ENCODE measurements around the gene LAMC3. TPM values are rescaled to one million over a fixed set of nuclear protein-coding genes. Genes with fewer than 3 reads are reported as not detected.

LAMC3 gene
- total RNA-seq, 1 donor from 2014 or later: 0.20 TPM

- DNase-seq (ENCODE audit: low read depth) (no peak), FAIRE-seq (no peak)
- Mint-ChIP-seq H3K27ac (ENCODE audit: unreplicated experiment) (no peak overlapping the region), H3K27me3 (ENCODE audit: low read depth, unreplicated experiment) (peaks cover 47% of the 10 kb centered on the region), H3K4me3 (ENCODE audit: unreplicated experiment) (no peak overlapping the region), H3K36me3 (ENCODE audit: low read depth, unreplicated experiment) (no peaks in the 10 kb centered on the region), H3K4me1 (ENCODE audit: low read depth, unreplicated experiment) (no peaks in the 10 kb centered on the region), H3K9me3 (ENCODE audit: unreplicated experiment) (peaks cover 4% of the 10 kb centered on the region)
- TF ChIP-seq EZH2 (IDR thresholded peaks at IDR 0.05; ENCODE audit: insufficient read depth, low read length) (no peak), CTCF (IDR thresholded peaks at IDR 0.05; ENCODE audit: insufficient read depth, low read depth, low read length) (no peak)
- H3K4me2 ChIP-seq (ENCODE audit: low read length): no peak overlapping the region
- H2AFZ ChIP-seq (ENCODE audit: low read depth, low read length): no peak overlapping the region
- no peaks in the 10 kb centered on the region for H3K9me3 ChIP-seq (ENCODE audit: insufficient read depth, low read depth, low read length)
- H3K27me3 ChIP-seq (ENCODE audit: insufficient read depth, low read length): peaks cover 22% of the 10 kb centered on the region
- no peaks in the 10 kb centered on the region for H4K20me1 ChIP-seq (ENCODE audit: insufficient read depth, low read length)
- H3K36me3 ChIP-seq (ENCODE audit: insufficient read depth, low read length): no peaks in the 10 kb centered on the region
- H3K4me1 ChIP-seq (ENCODE audit: insufficient read depth, low read length): no peaks in the 10 kb centered on the region
- H3K79me2 ChIP-seq (ENCODE audit: insufficient read depth, low read length): no peaks in the 10 kb centered on the region
- no peak overlapping the region for H3K27ac ChIP-seq (ENCODE audit: low read depth, low read length)
- H3K4me3 ChIP-seq (ENCODE audit: insufficient read depth, low read depth, low read length): no peak overlapping the region
- H3K9ac ChIP-seq (ENCODE audit: low read length): no peak overlapping the region
Measured at GRCh38 chr9:130987054-130987453, 21.9 kb upstream of the LAMC3 start.

DNA sequence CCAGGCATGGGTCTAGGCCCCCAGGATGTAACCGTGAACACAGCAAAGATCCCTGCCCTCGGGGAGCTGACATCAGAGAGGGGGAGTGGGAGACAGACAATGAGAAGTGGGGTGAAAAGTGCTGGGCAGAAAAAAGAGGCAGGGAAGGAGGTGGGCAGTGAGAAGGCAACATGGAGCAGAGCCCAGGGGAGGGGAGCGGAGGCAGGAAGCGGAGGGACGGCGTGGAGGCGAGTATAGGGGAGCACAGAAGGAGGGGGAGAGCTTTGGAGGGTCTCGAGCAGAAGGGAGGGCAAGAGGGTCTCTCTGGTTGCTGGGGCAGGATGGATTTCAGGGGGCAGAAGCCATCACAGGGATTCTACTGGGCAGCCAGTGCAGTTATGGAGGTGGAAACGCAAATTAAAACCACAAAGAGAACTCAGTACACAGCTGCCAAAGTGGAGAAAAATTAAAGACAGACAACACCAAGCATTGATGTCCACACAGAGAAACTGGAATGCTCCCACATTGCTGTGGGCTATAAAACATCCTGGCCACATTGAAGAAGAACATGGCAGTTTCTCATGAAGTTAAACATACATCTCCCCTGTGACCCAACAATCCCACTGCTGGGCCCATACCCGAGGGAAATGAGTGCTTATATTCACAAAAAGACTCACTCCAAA lies 21.1 kb upstream of the LAMC3 start:
- no peak overlapping the region for H3K9ac ChIP-seq (ENCODE audit: low read length)
- H3K27ac ChIP-seq (ENCODE audit: low read depth, low read length): no peak overlapping the region
- Mint-ChIP-seq H3K27me3 (ENCODE audit: low read depth, unreplicated experiment) (peaks cover 47% of the 10 kb centered on the region), H3K9me3 (ENCODE audit: unreplicated experiment) (peaks cover 4% of the 10 kb centered on the region), H3K27ac (ENCODE audit: unreplicated experiment) (no peak overlapping the region), H3K36me3 (ENCODE audit: low read depth, unreplicated experiment) (no peaks in the 10 kb centered on the region), H3K4me1 (ENCODE audit: low read depth, unreplicated experiment) (no peaks in the 10 kb centered on the region), H3K4me3 (ENCODE audit: unreplicated experiment) (no peak overlapping the region)
- FAIRE-seq (no peak), DNase-seq (ENCODE audit: low read depth) (no peak)
- no peaks in the 10 kb centered on the region for H3K79me2 ChIP-seq (ENCODE audit: insufficient read depth, low read length)
- no peaks in the 10 kb centered on the region for H4K20me1 ChIP-seq (ENCODE audit: insufficient read depth, low read length)
- H3K9me3 ChIP-seq (ENCODE audit: insufficient read depth, low read depth, low read length): no peaks in the 10 kb centered on the region
- no peaks in the 10 kb centered on the region for H3K36me3 ChIP-seq (ENCODE audit: insufficient read depth, low read length)
- no peak overlapping the region for H3K4me2 ChIP-seq (ENCODE audit: low read length)
- no peaks in the 10 kb centered on the region for H3K4me1 ChIP-seq (ENCODE audit: insufficient read depth, low read length)
- no peak for TF ChIP-seq EZH2 (IDR thresholded peaks at IDR 0.05; ENCODE audit: insufficient read depth, low read length)
- TF ChIP-seq CTCF (IDR thresholded peaks at IDR 0.05; ENCODE audit: insufficient read depth, low read depth, low read length): no peak
- no peak overlapping the region for H3K4me3 ChIP-seq (ENCODE audit: insufficient read depth, low read depth, low read length)
- H2AFZ ChIP-seq (ENCODE audit: low read depth, low read length): no peak overlapping the region
- peaks cover 22% of the 10 kb centered on the region for H3K27me3 ChIP-seq (ENCODE audit: insufficient read depth, low read length)

DNA sequence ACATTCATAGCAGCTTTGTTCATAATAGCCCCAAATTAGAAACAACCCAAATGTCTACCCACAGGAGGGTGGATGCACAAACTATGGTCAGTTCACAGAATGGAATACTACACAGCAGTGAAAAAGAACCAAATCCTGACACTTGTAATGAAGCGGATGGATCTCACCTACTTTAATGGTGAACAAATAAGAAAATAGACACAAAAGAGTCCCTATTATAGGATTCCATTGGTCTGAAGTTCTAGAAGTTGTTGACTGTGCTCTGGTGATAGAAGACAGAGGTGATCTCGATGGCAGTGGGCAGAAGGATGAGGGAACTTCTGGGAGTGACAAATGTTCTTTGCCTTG lies 20.6 kb upstream of the LAMC3 start:
- H3K36me3 ChIP-seq (ENCODE audit: insufficient read depth, low read length): no peaks in the 10 kb centered on the region
- no peak overlapping the region for H3K4me2 ChIP-seq (ENCODE audit: low read length)
- Mint-ChIP-seq H3K4me3 (ENCODE audit: unreplicated experiment) (no peak overlapping the region), H3K9me3 (ENCODE audit: unreplicated experiment) (peaks cover 4% of the 10 kb centered on the region), H3K27me3 (ENCODE audit: low read depth, unreplicated experiment) (peaks cover 42% of the 10 kb centered on the region), H3K36me3 (ENCODE audit: low read depth, unreplicated experiment) (no peaks in the 10 kb centered on the region), H3K27ac (ENCODE audit: unreplicated experiment) (no peak overlapping the region), H3K4me1 (ENCODE audit: low read depth, unreplicated experiment) (no peaks in the 10 kb centered on the region)
- no peak overlapping the region for H2AFZ ChIP-seq (ENCODE audit: low read depth, low read length)
- DNase-seq (ENCODE audit: low read depth): no peak
- H3K4me3 ChIP-seq (ENCODE audit: insufficient read depth, low read depth, low read length): no peak overlapping the region
- peaks cover 22% of the 10 kb centered on the region for H3K27me3 ChIP-seq (ENCODE audit: insufficient read depth, low read length)
- no peaks in the 10 kb centered on the region for H4K20me1 ChIP-seq (ENCODE audit: insufficient read depth, low read length)
- H3K4me1 ChIP-seq (ENCODE audit: insufficient read depth, low read length): no peaks in the 10 kb centered on the region
- H3K27ac ChIP-seq (ENCODE audit: low read depth, low read length): no peak overlapping the region
- H3K9ac ChIP-seq (ENCODE audit: low read length): no peak overlapping the region
- TF ChIP-seq EZH2 (IDR thresholded peaks at IDR 0.05; ENCODE audit: insufficient read depth, low read length) (no peak), CTCF (IDR thresholded peaks at IDR 0.05; ENCODE audit: insufficient read depth, low read depth, low read length) (no peak)
- FAIRE-seq: no peak
- H3K79me2 ChIP-seq (ENCODE audit: insufficient read depth, low read length): no peaks in the 10 kb centered on the region
- H3K9me3 ChIP-seq (ENCODE audit: insufficient read depth, low read depth, low read length): no peaks in the 10 kb centered on the region

All from astrocyte (in vitro differentiated cells and primary cell).